HCT116 (cell line): Measurements from ENCODE around the gene DAP.
"Not testable (repeated sequence)": the region's sequence is repeated elsewhere in the genome, so short reads cannot be mapped to it uniquely, and the experiment has no call there.

ENCODE experiments used
- ATF3 ChIP-seq: IDR thresholded peaks from 2 replicates; pipeline ENCODE4 v1.6.1; 2012
- CTCF ChIP-seq, 3 experiments: fragments of 200-600 bp in 1 of 3; sonication (generic) in 1 of 3; IDR thresholded peaks in 2 of 3; conservative IDR thresholded peaks in 1 of 3; 2 replicates each; pipeline ENCODE4 v1.5.1; 2012 to 2017; ENCODE audit warnings: low read depth in 2 of 3, low read length in 2 of 3, antibody characterized with exemption in 1 of 3, borderline replicate concordance in 1 of 3, control low read depth in 1 of 3, mild to moderate bottlenecking in 1 of 3, mixed read lengths in 1 of 3, mixed run types in 1 of 3, moderate library complexity in 1 of 3; ENCODE audit not compliant: insufficient read depth in 1 of 3
- EZH2 ChIP-seq: fragments of 200-600 bp; sonication (generic); IDR thresholded peaks from 2 replicates; pipeline ENCODE4 v1.6.1; 2017; ENCODE audit warnings: antibody characterized with exemption, mixed run types
- POLR2A ChIP-seq: IDR thresholded peaks from 2 replicates; pipeline ENCODE4 v1.7.0; 2011; ENCODE audit warnings: borderline replicate concordance; ENCODE audit not compliant: insufficient read depth, insufficient read length; ENCODE audit errors: extremely low read depth
- POLR2AphosphoS5 ChIP-seq: IDR thresholded peaks from 2 replicates; pipeline ENCODE4 v1.6.1; 2011; ENCODE audit warnings: mild to moderate bottlenecking, low read depth, low read length, moderate library complexity
- RAD21 ChIP-seq: IDR thresholded peaks from 2 replicates; pipeline ENCODE4 v1.6.1; 2012; ENCODE audit warnings: low read depth, mild to moderate bottlenecking
- SP1 ChIP-seq: IDR thresholded peaks from 2 replicates; pipeline ENCODE4 v1.6.1; 2012; ENCODE audit warnings: low read depth
- ZFX ChIP-seq: fragments of 450-650 bp; IDR thresholded peaks from 2 replicates; pipeline ENCODE4 v1.6.1; 2017
- ZNF274 ChIP-seq: fragments of 200-500 bp; sonication (Bioruptor generic); IDR thresholded peaks from 2 replicates; pipeline ENCODE4 v1.6.1; 2014; ENCODE audit warnings: mild to moderate bottlenecking, low read depth, low read length, inconsistent platforms

GRCh38 chr5:10780208-10780607 lies 19.2 kb upstream of the DAP start:
- TF ChIP-seq POLR2A; ZNF274; CTCF (IDR thresholded peaks at IDR 0.05 in 2 of 3, conservative IDR thresholded peaks at IDR 0.05 in 1 of 3; ENCODE audit: borderline replicate concordance in 1 of 3, insufficient read depth in 1 of 3, low read depth in 2 of 3, low read length in 2 of 3); ATF3; SP1; POLR2AphosphoS5; EZH2; ZFX; RAD21: not testable (repeated sequence)
